GM21717 (cell line): ENCODE measurements around the gene CCSER1.
"Not testable (repeated sequence)": the region's sequence is repeated elsewhere in the genome, so short reads cannot be mapped to it uniquely, and the experiment has no call there.

Source experiments
- ATAC-seq: cut with Tn5 transposase; IDR thresholded peaks from one replicate; pipeline ENCODE4 v1.9.1; 2021; ENCODE audit warnings: mild to moderate bottlenecking, moderate library complexity; ENCODE audit not compliant: unreplicated experiment

CCSER1 gene

DNA sequence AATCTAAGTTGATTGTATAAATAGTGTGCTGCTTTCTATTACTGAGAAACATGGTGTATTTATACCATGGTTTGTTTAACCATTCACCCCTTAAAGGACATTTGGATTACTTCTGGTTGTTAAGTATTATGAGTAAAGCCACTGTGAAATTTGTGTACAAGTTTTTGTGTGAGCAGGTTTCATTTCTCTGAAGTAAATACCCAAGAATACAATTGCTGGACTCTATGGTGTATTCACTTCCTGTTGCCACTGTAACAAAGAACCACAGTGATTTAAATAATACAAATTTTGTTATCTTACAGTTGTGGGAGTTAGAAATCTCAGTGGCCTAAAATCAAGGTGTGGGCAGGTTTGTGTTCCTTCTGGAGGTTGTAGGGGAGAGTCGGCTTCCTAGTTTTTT lies 869.6 kb downstream of the CCSER1 start:
- ATAC-seq = no peak

DNA sequence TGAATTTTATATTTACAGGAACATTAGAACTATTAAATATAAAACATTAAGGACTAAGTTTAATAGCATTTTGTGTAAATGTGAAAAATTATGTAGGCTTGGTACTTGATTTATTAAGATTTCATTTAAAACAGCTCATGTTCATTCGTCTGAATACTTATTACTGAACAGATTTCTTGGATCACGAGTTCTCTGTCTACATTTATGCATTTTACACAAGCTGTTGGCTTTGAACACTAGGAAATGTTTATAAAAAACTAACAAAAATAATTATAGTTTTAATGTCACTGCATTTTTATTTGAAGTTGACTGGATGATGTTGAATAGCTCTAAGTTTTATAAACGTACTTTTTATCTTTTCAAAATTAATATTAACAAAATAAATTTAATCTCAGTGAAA lies 888.7 kb downstream of the CCSER1 start:
- ATAC-seq = no peak

DNA sequence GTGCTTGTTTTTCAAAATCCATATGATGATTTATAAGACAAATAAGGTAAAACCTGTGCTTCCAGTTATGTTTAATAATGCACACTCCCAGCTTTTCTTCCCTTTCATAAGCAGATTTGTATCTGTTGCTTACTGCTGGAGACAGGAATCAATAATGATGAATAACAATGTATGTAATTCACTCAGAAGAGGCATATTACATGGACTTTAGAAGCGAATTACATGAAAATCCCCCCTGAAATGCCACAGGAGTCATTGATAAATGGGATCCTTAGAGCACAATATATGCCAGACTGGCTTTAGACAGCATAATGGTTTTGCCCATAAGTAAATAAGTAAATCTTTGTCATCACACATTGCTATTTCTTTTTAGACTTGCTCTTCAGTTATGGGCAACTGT lies 892.3 kb downstream of the CCSER1 start:
- no peak for ATAC-seq

DNA sequence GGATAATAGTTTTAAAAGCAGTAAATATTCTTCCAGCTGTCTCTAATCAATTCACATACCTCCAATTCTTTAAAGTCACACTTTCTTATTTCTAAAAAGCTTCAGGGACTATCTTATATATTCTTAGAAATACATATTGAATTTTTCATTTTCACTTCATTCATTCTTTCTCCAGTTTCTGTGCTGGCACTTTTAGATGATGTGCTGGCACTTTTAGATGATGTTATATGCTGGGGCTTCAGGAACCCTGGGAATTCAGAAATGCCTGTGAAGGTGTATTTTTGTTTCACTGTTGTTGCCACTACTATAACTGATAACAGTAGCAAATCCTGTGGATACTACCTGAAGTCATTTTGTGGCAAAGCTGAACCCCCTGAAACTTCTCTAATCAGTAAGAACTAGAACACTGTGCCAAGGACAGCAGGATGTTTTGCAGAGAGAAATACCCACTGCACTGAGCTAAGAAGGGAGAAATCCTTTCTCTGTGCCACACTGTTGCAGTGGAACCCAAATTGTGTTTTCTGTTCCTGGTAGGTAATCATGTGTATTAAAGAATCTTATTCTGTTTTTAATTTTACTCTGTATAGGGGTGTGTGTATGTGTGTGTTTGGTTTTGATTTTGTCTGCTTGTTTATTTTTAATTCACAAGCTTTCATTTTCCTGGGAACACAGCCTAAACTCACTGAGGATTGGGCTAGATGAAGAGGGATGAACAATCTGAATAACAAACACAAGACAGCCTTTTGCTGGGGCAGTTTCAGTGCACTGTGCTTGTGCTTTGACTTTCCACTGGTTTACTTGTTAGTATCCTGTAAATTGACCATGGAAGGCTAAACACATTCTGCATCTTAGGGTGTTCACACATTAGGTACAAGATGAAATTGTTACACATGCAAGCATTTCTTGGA lies 898.3 kb downstream of the CCSER1 start:
- no peak for ATAC-seq

DNA sequence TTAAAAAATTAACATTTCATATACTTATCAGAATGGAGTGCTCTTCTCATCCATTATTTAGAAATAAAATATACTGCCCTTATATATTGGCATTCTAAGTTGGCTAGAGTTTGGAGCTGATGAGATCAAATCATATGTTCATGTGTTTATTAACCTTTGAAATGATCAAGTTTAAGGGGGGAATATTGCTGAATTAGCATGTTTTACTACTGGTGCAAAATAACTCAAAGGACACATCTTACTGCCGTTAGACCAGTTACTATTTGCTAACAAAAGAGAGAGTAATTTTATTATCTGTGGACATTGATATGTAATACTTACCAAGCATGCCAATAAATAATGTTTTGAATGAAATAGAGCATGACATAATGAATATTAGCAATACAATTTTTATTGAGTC lies 901.0 kb downstream of the CCSER1 start:
- ATAC-seq = no peak

DNA sequence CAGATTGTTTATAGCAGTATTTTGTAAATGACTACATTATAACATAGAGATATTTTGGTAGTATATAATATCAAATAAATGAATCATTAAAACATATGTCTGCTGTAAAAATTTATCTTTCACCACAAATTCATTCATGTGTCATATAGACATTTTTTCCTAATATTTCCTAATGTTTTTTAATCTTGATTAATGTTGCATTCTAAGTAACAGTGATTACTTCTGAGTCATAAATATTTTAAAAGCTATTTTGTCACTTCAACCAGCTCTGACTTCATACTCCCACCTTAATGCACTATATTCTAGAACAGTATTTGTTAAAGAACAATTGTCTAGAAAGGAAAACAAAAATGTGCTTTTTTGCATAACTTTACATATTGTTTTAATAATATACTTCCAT lies 904.6 kb downstream of the CCSER1 start:
- no peak for ATAC-seq

DNA sequence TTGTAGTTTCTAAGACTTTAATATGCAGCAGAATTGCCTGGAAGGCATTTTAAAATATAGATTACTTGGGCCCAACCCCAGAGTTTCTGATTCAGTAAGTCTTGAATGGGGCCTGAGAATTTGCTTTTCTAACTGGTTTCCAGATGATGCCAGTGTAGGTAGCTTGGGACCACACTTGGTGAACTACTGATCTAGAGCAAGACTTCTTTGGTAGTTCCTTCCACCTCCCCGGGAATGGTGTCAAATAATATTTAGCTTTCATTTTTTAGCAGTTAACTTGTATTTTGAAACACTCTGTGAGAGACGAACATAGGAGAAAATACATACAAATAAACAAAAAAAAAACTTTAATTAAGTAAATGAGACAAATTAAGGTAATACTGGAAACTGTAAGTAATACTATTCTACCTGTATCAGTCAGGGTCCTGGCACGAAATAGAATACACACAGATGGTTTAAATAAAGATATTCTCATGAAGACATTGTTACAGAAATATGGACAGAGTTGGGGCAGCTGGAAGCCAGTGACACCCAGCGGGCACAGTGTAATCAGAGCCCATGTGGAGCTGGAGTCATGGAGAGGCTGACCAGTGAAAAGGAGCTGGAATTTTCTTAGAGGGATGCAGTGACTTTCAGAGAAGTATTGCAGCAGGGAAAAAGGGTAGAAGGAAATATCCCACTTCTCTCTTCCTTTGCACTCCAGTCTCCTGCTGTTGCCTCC lies 905.7 kb downstream of the CCSER1 start:
- no peak for ATAC-seq

DNA sequence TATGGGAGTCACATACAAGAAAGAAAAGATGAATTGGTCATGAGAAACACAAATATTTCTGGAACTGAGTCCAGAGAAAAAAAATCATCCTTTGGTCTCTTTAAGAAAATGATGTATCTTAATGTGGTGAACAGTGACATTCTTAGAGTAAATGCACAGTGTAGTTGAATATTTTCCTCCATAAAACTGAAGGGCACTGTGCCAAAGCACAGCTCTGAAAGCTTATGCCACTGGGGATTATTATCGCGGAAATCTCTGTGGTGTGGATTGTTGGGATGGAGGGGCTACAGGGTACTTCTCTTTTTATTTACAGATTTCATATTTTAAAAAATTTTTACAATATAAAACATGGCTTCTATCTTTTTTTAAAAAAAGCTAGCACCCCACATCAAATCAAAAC lies 908.1 kb downstream of the CCSER1 start:
- no peak for ATAC-seq

DNA sequence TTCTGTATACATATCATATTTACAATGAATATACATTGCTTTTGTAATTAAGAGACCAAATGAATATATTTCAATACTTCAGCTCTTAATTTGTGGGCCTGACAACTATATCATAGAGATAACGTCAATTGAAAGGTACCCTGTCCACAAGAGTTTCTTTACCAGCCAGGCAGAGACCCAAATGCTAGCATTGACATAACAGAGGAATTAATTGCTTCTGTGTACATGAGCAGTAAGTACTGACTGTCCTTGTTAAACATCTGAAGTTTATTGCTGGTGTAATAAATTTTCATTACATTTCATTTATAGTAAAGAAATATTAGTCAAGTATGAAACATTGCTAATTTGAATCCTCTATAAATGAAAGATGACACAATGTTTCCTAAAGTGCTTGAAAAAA lies 910.8 kb downstream of the CCSER1 start:
- no peak for ATAC-seq

DNA sequence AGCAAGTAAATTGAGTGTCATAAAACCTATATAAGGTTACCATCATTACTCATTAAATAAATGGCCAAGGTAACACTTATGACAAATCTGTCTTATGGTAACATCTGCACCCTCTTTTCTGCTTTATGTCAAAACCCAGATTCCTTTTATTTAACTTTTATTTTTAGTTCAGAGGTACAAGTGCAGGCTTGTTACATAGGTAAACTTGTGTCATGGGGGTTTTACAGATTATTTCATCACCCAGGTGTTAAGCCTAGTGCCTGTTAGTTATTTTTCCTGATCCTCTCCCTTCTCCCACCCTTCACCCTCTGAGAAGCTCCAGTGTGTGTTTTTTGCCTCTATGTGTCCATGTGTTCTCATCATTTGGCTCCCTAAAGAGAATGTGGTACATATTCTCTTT lies 930.7 kb downstream of the CCSER1 start:
- no peak for ATAC-seq

DNA sequence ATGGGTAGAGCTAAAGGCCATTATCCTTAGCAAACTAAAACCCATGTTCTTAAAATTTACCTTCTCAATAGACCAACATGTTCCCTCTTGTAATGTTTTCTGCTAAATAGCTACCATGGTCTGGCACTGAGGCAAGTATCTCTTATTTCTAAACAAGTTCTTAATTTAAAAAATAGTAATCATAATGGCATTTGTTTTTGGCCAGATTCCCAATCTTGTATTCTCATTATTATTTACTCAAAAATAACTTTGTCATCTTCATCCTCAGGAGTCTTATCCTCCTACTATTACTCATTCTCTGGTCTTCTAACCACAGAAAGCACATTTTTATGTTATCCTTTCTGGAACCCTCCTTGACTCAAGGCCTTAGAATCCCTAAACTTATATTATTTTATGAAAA lies 931.2 kb downstream of the CCSER1 start:
- no peak for ATAC-seq

DNA sequence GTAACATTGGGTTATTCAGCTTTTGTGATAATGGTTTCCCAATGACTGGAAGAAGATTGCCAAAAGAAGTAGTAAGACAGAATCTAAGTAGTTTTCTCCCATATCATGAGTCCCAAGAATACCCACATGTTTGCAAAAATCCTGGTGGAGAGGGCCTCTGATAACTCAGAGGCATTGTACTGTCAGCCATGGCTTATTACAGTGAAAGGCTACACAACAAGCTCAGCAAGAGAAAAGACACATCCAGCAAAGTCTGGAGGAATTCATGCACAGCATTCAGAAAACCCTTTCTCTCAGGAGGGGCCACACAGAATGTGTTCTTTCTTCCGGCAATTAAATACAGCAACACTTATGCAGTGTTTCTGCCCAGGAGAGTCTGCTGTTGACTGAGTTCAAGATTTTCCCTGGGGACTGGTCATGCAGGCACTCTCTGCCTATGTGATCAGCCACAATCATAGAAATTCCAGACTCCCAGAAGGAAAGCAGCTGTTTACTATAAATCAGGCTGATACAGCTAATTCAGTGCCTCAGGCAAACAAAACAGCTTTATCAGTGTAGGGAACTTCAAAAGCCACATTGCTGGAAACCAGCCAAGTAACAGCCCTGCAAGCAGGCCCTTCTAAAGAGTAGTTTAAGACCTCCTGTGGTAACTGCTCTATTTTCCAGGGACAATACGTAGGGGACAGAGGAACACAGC lies 937.1 kb downstream of the CCSER1 start:
- ATAC-seq = no peak

DNA sequence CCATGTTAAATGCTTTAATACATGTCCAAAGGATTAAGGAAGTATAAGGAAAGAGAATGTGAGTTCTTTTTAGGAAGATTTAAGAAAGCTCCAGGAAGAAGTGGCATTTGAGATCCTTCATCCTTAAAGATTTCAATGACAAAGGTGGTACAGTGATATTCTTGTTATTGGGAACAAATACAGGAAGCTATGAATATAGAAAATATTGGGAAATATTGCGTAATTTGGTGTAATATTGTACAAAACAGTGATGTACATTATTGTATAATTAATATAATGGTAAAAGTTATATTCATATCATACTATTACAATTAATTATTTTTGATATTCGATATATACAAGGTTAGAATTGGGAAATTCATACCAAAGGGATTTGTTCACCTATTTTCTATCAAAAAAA lies 937.9 kb downstream of the CCSER1 start:
- no peak for ATAC-seq

DNA sequence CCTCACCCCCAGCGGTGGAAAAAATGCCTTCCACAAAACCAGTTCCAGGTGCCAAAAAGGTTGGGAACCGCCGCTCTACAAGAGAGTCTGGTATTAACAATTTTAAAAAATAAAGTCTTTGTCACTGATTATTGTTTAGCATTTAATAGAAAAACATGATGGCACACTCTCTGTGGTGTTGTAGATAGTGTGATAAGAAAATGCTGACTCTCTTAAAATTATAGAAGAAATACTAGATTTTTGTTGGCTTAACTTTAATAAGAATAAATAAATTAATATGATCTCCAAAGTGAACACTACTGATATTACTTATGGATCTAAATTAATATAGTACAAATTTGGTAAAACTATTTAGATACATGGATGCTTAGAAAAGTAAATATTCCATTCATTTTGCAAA lies 943.5 kb downstream of the CCSER1 start:
- no peak for ATAC-seq

DNA sequence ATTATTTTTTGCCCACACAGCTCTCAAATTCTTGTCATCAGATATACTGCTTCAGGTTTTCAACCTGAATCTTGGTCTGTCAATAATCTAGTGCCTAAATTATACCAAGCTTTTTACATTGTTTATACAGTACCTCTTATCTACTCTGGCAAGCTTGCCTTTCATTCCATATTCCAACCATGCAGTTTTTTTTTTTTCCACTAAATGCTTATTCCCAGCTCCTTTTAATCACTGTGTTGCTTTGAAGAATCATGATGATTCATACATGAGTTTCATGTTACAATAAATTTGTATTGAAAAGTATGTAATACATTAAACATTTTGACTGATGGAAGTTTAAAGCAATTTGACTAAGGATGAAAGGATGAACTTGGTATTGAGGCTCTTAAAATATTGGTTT lies 949.0 kb downstream of the CCSER1 start:
- no peak for ATAC-seq

DNA sequence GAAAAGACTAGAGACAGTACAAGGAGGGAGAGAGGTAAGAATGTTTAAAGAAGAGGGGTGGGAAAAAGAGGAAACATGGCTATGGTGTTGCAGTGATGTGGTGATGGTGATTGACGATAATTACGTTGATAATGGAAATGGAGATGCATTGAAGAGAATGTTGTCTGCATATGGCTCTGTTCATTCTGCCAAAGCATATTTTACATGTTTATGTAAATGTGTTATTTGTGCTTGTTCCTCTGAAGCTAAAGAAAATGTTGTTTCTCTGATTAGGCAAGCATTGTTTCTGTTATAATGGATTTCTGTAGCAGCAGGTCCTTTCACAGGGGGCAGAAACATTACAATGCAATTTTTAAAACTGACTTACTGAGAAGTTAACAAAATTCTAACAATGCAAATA lies 958.8 kb downstream of the CCSER1 start:
- no peak for ATAC-seq

DNA sequence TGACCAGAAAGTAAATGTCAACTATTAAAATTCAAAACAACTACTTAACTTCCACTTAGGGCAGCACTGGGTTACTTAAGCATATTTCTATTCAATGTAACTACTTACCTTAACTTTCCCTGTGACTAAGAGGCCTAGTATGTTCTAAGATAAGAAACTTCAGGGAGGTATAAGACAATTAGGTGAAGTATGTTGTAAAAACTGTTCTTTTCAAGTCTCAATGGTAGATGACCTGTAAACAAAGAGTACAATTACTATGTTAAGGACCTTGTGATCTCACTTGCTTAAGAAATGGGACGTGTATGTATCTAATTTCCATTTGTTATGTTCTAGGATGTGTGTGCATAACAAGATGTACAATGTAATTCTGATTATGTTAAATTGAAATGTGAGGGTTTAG lies 960.5 kb downstream of the CCSER1 start:
- no peak for ATAC-seq

DNA sequence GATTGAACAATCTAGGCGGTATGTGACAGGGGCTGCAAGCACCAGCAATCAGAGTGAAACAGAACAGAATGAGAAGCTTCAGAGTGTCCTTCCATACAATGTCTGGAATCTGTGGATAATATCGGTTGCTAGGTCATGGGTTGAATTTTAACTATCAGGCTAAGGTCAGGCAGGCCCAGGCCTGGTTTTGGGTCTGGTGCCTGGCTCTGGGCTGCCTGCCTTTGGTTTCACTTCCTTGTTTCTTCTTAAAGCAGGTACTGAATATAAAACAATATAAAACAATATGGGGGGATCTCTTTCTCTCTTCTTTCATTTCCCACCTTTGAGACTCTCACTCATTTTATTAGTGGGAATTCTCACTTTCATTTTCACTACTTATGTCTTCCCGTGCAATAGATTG lies 962.0 kb downstream of the CCSER1 start:
- no peak for ATAC-seq

DNA sequence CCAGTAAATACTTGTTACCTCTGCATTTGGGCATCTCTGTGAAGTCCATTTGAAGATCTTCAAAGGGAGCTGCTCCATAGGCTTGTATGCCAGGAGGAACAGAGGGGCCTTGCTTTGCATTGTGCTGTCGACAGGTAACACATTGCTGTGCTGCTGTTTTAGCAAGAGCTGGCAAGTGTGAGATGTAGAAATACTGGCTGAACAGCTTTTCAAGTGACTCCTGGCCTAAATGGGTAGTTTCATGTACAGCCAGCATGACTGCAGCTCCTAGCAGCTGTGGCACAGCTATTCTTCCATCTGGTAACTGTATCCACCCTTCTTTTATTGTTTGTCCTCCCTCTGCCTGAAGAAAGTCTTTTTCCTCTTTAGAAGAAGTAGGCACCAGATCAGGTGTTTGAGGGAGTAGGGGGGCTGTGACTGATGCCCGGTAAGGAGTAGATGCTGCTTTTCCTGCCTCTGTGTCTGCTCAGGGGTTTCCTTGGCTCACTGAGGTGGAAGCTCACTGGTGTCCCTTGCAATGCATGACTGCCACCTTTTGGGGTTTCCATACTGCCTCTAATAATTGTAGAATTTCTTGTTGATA lies 965.3 kb downstream of the CCSER1 start:
- ATAC-seq = no peak

DNA sequence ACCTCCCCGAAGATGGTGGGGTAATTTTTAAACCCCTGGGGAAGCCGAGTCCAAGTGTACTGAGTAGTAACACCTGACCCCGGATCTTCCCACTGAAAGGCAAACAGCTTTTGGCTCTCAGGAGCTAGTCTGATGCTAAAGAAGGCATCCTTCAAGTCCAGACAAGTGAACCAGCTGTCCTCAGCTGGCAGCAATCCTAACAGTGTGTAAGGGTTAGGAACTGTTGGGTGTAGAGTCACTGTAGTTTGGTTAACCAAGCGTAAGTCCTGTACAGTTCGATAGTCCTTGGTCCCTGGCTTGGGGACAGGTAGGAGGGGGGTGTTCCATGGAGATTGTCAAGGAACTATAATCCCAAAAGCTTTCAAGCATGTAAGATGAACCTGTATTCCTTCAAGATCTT lies 967.0 kb downstream of the CCSER1 start:
- ATAC-seq = not testable (repeated sequence)

DNA sequence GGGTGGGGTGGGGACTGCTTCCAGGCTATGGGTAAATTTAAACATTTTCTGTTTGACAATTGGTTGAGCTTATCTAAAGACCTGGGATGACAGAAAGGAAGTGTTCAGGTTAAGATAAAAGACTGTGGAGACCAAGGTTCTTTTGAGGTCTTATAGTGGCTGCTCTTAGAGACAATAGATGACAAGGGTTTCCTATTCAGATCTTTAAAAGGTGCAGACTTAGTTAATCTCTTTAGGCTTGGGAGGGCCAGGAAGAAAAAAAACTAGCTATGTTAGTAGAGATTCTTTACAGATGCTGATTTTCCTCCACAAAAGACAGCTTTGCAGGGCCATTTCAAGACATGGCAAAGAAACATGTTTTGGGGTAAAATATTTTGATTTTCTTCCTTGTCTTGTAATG lies 972.5 kb downstream of the CCSER1 start:
- no peak for ATAC-seq
